ENCODE results near the gene RBP3. TPM values are rescaled to one million over a fixed set of nuclear protein-coding genes. Genes with fewer than 3 reads are reported as not detected.

Gene RBP3
- total RNA-seq, 2 experiments from 2014 or later, result not detected

DNA sequence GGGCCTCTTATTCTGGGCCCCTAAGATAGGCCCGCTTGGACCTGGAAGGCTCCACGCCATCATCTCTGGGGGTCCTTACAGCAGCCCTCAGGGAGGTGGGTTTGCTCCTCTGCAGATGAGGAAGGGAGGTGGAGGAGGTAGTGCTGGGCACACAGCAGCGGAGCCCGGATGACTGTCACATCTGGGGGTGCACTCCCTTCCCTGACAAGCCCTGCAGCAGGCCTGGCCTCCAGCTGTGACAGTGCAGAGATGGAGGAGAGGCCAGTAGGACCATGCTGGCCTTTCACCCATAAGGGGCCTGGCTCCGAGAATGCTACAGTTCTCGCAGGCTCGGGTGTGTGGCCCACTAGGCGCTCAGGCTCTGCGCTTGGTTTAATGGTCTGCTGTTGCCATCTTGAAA lies 16.7 kb upstream of the RBP3 start:
- Mint-ChIP-seq H3K4me3 (no peak overlapping the region), H3K36me3 (no peaks in the 10 kb centered on the region), H3K27ac (no peak overlapping the region), H3K4me1 (ENCODE audit: low read depth) (no peaks in the 10 kb centered on the region), H3K27me3 (peaks cover 4% of the 10 kb centered on the region), H3K9me3 (no peaks in the 10 kb centered on the region)
- intact Hi-C loops (cut with micrococcal nuclease), result no loop called here
- no peak for DNase-seq
- ChIA-PET CTCF (interaction anchor here (1.1 kb wide), 2 partner anchors 9 to 20 kb away, joined by 3 read pairs; no protein-coding TSS in a partner anchor), POLR2A (no interaction called here)

DNA sequence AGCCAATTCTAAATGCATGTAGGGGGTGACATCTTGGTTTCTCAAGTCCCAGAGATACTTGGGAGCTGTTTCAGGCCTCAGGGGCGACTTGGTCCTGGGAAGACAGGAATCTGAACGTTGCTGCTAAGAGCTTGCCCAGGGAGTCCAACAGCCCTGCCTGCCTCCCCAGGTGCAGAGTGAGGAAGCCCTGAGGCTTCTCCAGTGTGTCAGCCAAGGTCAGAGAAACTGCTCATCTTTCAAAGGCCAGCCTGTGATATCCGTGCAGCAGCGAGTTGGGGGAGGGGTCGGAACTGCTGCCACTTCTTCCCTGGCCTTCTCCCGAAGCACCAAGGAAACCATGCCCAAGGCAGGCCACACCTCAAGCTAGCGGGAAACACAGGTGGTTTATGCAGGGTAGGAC lies 16.2 kb upstream of the RBP3 start:
- H3K27ac Mint-ChIP-seq, result no peak overlapping the region
- no peaks in the 10 kb centered on the region for H3K36me3 Mint-ChIP-seq
- intact Hi-C loops (cut with micrococcal nuclease), result no loop called here
- H3K9me3 Mint-ChIP-seq, result no peaks in the 10 kb centered on the region
- no peak overlapping the region for H3K4me3 Mint-ChIP-seq
- no peak for DNase-seq
- ChIA-PET CTCF (interaction anchor here (1.1 kb wide), 2 partner anchors 9 to 20 kb away, joined by 3 read pairs; no protein-coding TSS in a partner anchor), POLR2A (no interaction called here)
- H3K4me1 Mint-ChIP-seq (ENCODE audit: low read depth), result no peaks in the 10 kb centered on the region
- H3K27me3 Mint-ChIP-seq, result peaks cover 4% of the 10 kb centered on the region

DNA sequence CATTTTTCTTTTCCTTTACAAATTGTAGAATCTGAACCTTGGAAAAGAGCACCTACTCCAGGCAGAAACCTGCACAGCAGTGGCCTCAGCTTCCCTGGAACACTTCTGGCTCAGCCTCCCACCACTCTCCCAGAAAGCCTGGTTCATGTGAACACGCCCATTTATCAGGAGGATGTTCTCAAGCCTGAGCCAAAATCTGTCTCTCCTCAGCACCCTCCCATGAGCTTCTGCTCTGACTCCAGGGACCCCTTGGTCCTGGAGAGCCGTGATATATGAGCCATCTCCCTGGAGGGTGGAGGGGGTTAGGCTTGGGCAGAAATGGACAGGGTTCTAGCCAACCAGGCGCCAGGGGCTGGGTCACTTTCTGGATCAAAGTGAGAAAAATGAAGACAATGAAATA lies 15.8 kb upstream of the RBP3 start:
- Mint-ChIP-seq H3K4me1 (ENCODE audit: low read depth) (no peaks in the 10 kb centered on the region), H3K36me3 (no peaks in the 10 kb centered on the region), H3K9me3 (no peaks in the 10 kb centered on the region), H3K27ac (no peak overlapping the region), H3K4me3 (no peak overlapping the region), H3K27me3 (peaks cover 4% of the 10 kb centered on the region)
- ChIA-PET CTCF (interaction anchor here (1.1 kb wide), 1 partner anchor 8 kb away, joined by 3 read pairs; no protein-coding TSS in a partner anchor), POLR2A (no interaction called here)
- no peak for DNase-seq
- intact Hi-C loops (cut with micrococcal nuclease), result no loop called here

DNA sequence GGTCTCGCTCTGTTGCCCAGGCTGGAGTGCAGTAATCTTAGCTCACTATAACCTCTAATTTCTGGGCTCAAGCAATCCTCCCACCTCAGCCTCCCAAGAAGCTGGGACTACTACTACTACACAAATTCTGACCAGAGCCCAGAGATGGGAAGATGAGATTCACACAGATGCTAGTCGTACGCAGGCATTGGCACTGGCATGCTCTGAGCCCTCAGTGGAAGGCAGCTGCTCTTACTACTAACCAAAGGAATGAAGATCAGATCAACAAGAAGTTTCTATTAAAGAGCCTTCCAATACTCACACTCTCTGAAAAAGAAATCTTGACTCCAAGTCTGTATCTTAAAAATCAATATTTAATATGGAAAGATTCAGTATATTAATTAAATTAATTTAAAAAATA lies 15.2 kb upstream of the RBP3 start:
- Mint-ChIP-seq H3K4me1 (ENCODE audit: low read depth) (no peaks in the 10 kb centered on the region), H3K4me3 (no peak overlapping the region), H3K36me3 (no peaks in the 10 kb centered on the region), H3K9me3 (no peaks in the 10 kb centered on the region), H3K27me3 (peaks cover 4% of the 10 kb centered on the region), H3K27ac (no peak overlapping the region)
- intact Hi-C loops (cut with micrococcal nuclease), result no loop called here
- no peak for DNase-seq
- CTCF ChIA-PET, result no interaction called here
- POLR2A ChIA-PET, result no interaction called here

DNA sequence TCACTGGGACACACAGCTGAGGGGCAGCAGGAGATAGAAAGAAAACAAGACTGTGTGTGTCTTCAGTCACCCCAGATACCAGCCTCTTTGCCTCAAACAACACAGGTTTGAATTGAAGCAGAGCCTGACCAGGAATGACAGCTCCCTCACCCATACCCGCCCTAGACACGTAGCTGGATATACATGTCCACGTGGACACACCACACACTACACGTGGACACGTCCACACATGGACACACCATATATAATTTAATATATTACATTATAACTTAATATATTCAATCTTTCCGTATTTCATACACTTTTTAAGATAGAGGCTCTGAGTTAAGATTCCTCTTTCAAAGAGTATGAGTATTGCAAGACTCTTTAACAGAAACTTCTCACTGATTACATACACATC lies 14.6 kb upstream of the RBP3 start:
- intact Hi-C loops (cut with micrococcal nuclease), result no loop called here

DNA sequence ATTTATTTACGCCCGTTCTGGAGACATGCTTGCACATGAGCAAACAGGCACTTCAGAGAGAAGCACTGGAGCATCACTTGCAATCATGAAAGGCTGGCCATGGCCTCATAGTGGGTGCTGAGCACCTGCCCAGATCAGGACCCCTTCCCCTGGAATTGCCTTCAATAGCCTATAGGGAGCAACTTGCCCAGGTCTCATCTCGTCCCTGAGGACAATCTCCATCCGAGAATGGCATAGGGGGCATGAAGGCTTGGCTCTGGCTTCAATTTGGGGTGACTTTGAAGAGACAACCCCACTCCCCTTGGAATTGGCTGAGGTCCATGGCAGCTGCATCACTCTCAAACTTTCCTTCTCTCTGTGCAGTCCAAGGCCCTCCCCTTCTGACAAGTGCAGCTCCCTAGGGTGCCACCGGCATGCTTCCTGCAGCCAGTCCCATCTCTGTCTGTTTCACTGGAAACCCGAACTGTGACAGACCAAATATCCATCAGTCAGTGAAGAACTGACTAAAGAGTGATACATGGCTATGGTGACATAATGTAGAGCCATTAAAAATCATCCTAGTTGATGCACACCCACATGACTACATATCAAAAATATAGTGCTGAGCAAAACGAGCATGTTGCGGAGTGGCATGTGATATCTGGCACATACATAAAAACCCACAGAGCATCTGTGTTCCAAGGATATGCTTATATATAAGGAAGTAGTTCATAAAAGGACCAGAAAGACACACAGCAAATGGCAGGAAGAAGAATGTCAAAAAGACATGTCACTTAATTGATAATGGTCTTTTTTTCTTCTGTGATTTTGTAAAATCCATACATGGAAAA lies 13.5 kb upstream of the RBP3 start:
- H3K36me3 Mint-ChIP-seq, result no peaks in the 10 kb centered on the region
- H3K4me3 Mint-ChIP-seq, result no peak overlapping the region
- ChIA-PET POLR2A (no interaction called here), CTCF (no interaction called here)
- DNase-seq, result no peak
- no peaks in the 10 kb centered on the region for H3K9me3 Mint-ChIP-seq
- H3K27ac Mint-ChIP-seq, result no peak overlapping the region
- H3K4me1 Mint-ChIP-seq (ENCODE audit: low read depth), result no peaks in the 10 kb centered on the region
- H3K27me3 Mint-ChIP-seq, result peaks cover 4% of the 10 kb centered on the region
- intact Hi-C loops (cut with micrococcal nuclease), result no loop called here

More for the DNA sequence above, 14.6 kb upstream of the RBP3 start:
- Mint-ChIP-seq H3K27ac (no peak overlapping the region), H3K36me3 (no peaks in the 10 kb centered on the region), H3K9me3 (no peaks in the 10 kb centered on the region), H3K4me3 (no peak overlapping the region), H3K4me1 (ENCODE audit: low read depth) (no peaks in the 10 kb centered on the region), H3K27me3 (peaks cover 4% of the 10 kb centered on the region)
- ChIA-PET CTCF (no interaction called here), POLR2A (no interaction called here)
- no peak for DNase-seq

DNA sequence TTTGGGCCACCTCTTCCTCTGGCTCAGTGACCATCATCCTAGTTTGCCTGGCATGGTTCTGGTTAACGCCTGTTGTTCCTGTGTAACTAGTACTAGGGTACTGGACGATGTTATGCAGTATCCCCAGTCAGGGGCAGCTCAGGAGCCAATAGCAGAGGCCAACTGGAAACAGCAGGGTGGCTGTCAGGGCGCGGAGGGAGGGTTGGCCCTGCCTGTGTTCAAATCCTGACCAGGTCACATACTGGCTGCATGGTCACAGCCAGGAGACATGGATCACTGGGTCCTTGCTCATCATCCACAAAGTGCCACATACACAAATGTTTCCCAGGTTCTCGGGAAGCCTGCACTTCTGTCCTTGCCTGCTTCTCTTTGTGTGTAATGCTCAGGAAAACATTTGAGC lies 12.3 kb upstream of the RBP3 start:
- no peaks in the 10 kb centered on the region for H3K9me3 Mint-ChIP-seq
- no peaks in the 10 kb centered on the region for H3K36me3 Mint-ChIP-seq
- DNase-seq, result no peak
- no peak overlapping the region for H3K27ac Mint-ChIP-seq
- no peaks in the 10 kb centered on the region for H3K4me1 Mint-ChIP-seq (ENCODE audit: low read depth)
- H3K4me3 Mint-ChIP-seq, result no peak overlapping the region
- H3K27me3 Mint-ChIP-seq, result peaks cover 9% of the 10 kb centered on the region
- intact Hi-C loops (cut with micrococcal nuclease), result no loop called here
- ChIA-PET CTCF (no interaction called here), POLR2A (no interaction called here)

DNA sequence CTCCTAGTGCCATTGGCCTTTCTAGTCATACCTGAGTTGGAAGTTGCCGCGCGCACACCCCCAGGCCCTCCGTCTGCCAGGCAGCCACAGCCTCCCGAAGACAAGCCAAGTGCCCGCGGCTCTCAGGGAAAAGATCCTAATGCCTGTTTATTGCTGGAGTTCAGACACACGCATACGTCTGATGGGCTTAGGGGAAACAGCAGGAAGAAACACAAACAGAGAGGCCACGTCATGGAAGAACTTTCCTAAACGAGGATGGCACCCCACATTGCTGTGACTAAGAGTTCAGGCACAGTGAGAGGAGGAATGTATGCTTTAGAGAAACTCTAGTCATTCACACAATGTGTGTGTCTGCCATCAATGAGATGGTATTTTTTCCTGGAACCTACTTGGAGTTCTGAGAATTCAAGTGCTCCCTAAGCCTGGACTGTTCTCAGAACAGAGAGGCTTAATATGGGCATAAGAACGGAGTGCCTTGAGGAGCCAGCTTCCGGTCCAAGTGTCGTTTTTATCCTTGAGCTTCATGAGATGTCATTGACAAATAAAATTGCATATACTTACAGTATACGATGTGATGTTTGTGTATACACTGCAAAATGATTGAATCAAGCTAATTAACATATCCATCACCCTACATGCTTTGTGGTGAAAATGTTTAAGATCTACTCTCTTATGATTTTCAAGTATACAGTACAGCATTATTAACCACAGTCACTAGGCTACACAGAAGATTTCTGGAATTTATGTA lies 11.6 kb upstream of the RBP3 start:
- no peak overlapping the region for H3K4me3 Mint-ChIP-seq
- no peaks in the 10 kb centered on the region for H3K9me3 Mint-ChIP-seq
- intact Hi-C loops (cut with micrococcal nuclease), result no loop called here
- no peak overlapping the region for H3K27ac Mint-ChIP-seq
- no peaks in the 10 kb centered on the region for H3K36me3 Mint-ChIP-seq
- ChIA-PET POLR2A (no interaction called here), CTCF (interaction anchor here (1.0 to 1.6 kb wide), 2 partner anchors 9 to 312 kb away, joined by 5 read pairs; no protein-coding TSS in a partner anchor)
- no peaks in the 10 kb centered on the region for H3K4me1 Mint-ChIP-seq (ENCODE audit: low read depth)
- no peak for DNase-seq
- peaks cover 9% of the 10 kb centered on the region for H3K27me3 Mint-ChIP-seq

DNA sequence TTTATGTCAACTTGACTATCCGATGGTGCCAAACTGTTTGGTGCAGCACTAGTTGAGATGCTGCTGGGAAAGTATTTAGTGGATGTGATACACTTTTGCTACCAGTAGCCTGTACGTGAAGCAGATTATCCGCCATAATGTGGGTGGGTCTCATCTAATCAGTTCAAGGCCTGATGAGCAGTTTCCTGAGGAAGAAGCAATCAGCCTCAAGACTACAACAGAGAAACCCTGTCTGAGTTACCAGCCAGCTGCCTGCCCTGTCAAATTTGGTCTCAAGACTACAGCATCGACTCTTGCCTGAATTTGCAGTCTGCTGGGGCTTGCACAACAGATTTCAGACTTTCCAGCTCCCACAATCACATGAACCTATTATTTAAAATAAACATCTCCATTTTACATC lies 10.9 kb upstream of the RBP3 start:
- no peaks in the 10 kb centered on the region for H3K4me1 Mint-ChIP-seq (ENCODE audit: low read depth)
- H3K9me3 Mint-ChIP-seq, result no peaks in the 10 kb centered on the region
- H3K36me3 Mint-ChIP-seq, result no peaks in the 10 kb centered on the region
- ChIA-PET CTCF (interaction anchor here (1.0 to 1.6 kb wide), 2 partner anchors 9 to 312 kb away, joined by 5 read pairs; no protein-coding TSS in a partner anchor), POLR2A (no interaction called here)
- no peak for DNase-seq
- H3K4me3 Mint-ChIP-seq, result no peak overlapping the region
- H3K27me3 Mint-ChIP-seq, result peaks cover 9% of the 10 kb centered on the region
- intact Hi-C loops (cut with micrococcal nuclease), result no loop called here
- H3K27ac Mint-ChIP-seq, result no peak overlapping the region

DNA sequence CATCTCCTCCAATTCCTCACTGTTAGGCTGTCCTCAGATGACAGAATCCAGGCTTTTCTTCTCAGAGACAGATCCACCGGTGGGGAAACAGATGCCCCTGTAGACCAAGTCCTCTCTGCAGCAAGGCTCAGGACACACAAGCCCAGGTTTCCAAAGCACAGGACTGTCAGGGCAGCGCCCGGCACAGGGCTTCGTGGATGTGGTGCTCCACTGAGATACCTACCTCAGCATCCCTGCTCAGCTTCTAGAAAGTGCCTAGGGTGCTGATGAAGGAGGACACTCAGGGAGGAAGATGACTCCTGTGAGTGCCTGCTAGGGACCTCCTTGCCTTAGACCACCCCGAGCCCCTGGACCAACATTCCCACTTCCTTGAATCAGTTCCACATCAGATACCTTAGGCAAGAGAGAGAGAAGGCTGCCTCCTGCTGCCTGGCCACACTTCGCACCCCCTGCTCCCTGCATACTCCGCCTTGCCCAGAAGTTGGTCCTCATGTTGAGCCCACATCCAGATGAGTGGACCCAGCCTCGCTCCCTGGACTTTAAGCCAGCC lies 8.9 kb upstream of the RBP3 start:
- H3K27me3 Mint-ChIP-seq, result peaks cover 9% of the 10 kb centered on the region
- no peak overlapping the region for H3K4me3 Mint-ChIP-seq
- ChIA-PET POLR2A (no interaction called here), CTCF (interaction anchor here (1.3 to 3.4 kb wide), 4 partner anchors 31 to 314 kb away, joined by 6 to 39 read pairs (median 16); no protein-coding TSS in a partner anchor)
- no peaks in the 10 kb centered on the region for H3K4me1 Mint-ChIP-seq (ENCODE audit: low read depth)
- no peaks in the 10 kb centered on the region for H3K9me3 Mint-ChIP-seq
- H3K36me3 Mint-ChIP-seq, result no peaks in the 10 kb centered on the region
- intact Hi-C loops (cut with micrococcal nuclease), result no loop called here
- DNase-seq, result no peak
- H3K27ac Mint-ChIP-seq, result no peak overlapping the region

DNA sequence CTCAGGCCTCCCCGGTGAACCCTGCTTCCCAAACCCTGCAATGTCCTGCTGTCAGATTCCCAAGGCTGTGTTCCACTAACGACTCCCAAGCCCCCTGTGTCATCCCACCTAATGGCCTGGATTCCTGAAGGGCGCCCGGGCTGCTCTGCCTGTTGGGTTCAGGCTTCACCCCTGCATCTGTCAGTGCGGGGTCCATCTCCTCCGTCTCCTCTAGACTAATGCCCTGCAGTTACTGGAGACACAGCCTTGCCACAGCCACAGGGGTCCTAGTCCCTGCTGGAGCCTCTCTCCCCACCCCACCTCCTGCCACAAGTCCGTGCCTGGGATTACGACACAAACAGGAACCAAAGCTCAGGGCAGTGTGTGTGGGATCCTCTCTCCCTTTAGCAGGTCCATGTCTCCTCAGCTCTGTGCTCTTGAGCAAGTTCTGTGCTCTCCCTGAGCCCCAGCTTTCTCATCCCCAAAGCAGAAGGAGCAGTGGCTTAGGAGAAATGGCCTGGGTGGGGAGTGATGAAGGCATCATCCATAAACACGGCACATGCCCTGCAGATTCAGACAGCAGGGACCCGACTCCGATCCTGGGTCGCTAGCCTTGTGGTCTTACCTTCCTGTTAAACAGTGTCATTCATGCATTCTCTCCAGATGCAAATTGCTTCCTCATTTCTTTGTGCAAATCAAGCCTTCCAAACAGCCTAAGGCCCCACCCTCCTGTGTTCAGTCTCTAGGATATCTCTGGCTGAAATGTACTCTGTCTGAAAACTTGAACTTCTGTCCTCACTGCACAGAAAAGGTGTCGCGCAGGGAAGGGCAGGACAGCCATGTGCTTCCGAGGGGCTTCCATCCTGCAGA lies 8.2 kb upstream of the RBP3 start:
- ChIA-PET CTCF (interaction anchor here (0.9 to 3.4 kb wide), 15 partner anchors 8 to 317 kb away, joined by 3 to 39 read pairs (median 4); no protein-coding TSS in a partner anchor), POLR2A (no interaction called here)
- H3K27ac Mint-ChIP-seq, result no peak overlapping the region
- H3K9me3 Mint-ChIP-seq, result no peaks in the 10 kb centered on the region
- H3K4me1 Mint-ChIP-seq (ENCODE audit: low read depth), result no peaks in the 10 kb centered on the region
- H3K4me3 Mint-ChIP-seq, result no peak overlapping the region
- intact Hi-C loops (cut with micrococcal nuclease), result loop anchor here (1.0 kb wide), 2 partner anchors 293 to 316 kb away; no protein-coding TSS in a partner anchor
- no peak for DNase-seq
- H3K27me3 Mint-ChIP-seq, result peaks cover 5% of the 10 kb centered on the region
- no peaks in the 10 kb centered on the region for H3K36me3 Mint-ChIP-seq

Measured in activated CD4-positive, alpha-beta memory T cell treated with anti-CD3 and anti-CD28 coated beads for 36 hours (primary cell).